ENCODE measurements around the gene ZC3H4.

Gene ZC3H4

DNA sequence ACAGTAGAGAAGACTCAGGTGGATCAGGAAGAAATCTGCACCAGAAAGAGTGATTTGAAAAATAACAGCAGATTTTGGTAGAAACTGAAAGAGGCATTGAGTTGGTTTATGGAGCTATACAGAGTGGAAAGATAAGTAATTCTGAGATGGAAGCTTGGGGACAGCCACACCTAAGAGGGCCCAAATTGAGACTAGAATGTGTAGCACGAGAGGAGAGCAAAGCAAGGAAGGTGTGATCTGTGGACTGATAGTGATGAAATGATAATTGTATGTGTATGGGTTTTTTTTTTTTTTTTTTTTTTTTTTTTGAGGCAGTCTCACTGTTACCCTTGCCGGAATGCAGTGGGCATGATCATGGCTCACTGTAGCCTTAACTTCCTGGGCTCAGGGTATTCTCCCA, 33.3 kb upstream of the ZC3H4 start:
- no peak for ATAC-seq
- TF ChIP-seq ZNF70 (CRISPR knock-in tag; IDR thresholded peaks at IDR 0.05) (no peak), ARNTL (CRISPR knock-in tag; IDR thresholded peaks at IDR 0.05; ENCODE audit: borderline replicate concordance, low read depth) (no peak), ZC3H10 (CRISPR knock-in tag; IDR thresholded peaks at IDR 0.05) (no peak), CSDC2 (CRISPR knock-in tag; IDR thresholded peaks at IDR 0.05) (no peak), ZNF565 (CRISPR knock-in tag; conservative IDR thresholded peaks at IDR 0.05; ENCODE audit: low read depth) (no peak), SNAI2 (CRISPR knock-in tag; IDR thresholded peaks at IDR 0.05) (no peak), ZNF8 (CRISPR knock-in tag; IDR thresholded peaks at IDR 0.05) (no peak), ESRRG (CRISPR knock-in tag; IDR thresholded peaks at IDR 0.05) (no peak), ZFP30 (CRISPR knock-in tag; IDR thresholded peaks at IDR 0.05) (no peak), TCF4 (CRISPR knock-in tag; IDR thresholded peaks at IDR 0.05; ENCODE audit: borderline replicate concordance) (no peak), OSR1 (CRISPR knock-in tag; IDR thresholded peaks at IDR 0.05) (no peak), ISL1 (CRISPR knock-in tag; IDR thresholded peaks at IDR 0.05) (no peak), GLIS3 (CRISPR knock-in tag; IDR thresholded peaks at IDR 0.05) (no peak)
- TF ChIP-seq, protein P1, sequence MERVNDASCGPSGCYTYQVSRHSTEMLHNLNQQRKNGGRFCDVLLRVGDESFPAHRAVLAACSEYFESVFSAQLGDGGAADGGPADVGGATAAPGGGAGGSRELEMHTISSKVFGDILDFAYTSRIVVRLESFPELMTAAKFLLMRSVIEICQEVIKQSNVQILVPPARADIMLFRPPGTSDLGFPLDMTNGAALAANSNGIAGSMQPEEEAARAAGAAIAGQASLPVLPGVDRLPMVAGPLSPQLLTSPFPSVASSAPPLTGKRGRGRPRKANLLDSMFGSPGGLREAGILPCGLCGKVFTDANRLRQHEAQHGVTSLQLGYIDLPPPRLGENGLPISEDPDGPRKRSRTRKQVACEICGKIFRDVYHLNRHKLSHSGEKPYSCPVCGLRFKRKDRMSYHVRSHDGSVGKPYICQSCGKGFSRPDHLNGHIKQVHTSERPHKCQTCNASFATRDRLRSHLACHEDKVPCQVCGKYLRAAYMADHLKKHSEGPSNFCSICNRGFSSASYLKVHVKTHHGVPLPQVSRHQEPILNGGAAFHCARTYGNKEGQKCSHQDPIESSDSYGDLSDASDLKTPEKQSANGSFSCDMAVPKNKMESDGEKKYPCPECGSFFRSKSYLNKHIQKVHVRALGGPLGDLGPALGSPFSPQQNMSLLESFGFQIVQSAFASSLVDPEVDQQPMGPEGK (CRISPR knock-in tag; IDR thresholded peaks at IDR 0.05; ENCODE audit: borderline replicate concordance), result no peak
- TF ChIP-seq, protein P2, sequence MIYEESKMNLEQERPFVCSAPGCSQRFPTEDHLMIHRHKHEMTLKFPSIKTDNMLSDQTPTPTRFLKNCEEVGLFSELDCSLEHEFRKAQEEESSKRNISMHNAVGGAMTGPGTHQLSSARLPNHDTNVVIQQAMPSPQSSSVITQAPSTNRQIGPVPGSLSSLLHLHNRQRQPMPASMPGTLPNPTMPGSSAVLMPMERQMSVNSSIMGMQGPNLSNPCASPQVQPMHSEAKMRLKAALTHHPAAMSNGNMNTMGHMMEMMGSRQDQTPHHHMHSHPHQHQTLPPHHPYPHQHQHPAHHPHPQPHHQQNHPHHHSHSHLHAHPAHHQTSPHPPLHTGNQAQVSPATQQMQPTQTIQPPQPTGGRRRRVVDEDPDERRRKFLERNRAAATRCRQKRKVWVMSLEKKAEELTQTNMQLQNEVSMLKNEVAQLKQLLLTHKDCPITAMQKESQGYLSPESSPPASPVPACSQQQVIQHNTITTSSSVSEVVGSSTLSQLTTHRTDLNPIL (CRISPR knock-in tag; IDR thresholded peaks at IDR 0.05; ENCODE audit: low read depth), result no peak

DNA sequence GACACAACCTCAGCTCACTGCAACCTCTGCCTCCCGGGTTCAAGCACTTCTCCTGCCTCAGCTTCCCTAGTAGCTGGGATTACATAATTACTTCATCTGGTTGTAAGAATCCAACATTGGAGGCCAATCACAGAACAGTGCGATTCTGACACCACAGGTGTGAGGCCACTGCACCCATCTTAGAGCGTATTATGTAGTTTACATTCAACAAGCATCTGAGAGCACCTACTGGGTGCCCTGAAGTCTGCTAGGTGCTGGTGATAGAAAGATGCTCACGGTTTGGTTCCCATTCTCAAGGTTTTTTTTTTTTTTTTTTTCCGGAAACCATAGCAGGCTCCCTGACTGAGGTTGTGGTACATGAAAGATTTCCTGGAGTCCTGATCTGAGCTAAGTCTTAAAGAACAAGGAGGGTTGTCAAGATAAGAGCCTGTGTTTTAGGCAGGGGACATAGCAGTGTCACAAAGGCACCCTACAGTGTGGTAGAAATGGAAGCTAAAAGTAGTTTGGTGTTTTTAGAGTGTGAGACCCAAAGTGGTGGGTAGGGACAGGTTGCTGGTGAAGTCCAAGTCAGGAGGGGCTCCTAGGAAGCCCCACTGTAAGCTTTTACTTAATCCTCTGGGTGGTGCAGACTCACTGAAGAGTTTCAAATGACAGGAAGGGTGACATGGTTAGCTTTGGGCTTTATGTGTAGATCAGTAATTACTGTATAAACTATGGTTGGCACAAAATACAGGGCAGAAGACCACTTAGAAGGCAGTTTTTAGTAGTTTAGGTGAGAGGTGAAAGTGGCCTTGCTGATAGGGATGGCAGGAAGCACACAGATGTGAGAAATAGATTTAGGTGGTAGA, 32.3 kb upstream of the ZC3H4 start:
- ATAC-seq, result no peak
- TF ChIP-seq SNAI2 (CRISPR knock-in tag; IDR thresholded peaks at IDR 0.05) (no peak), ZFP3 (CRISPR knock-in tag; IDR thresholded peaks at IDR 0.05) (no peak), CSDC2 (CRISPR knock-in tag; IDR thresholded peaks at IDR 0.05) (no peak), ESRRG (CRISPR knock-in tag; IDR thresholded peaks at IDR 0.05) (no peak), ARNTL (CRISPR knock-in tag; IDR thresholded peaks at IDR 0.05; ENCODE audit: borderline replicate concordance, low read depth) (no peak), TOX (CRISPR knock-in tag; IDR thresholded peaks at IDR 0.05; ENCODE audit: borderline replicate concordance) (no peak), ZNF70 (CRISPR knock-in tag; IDR thresholded peaks at IDR 0.05) (no peak), ZC3H10 (CRISPR knock-in tag; IDR thresholded peaks at IDR 0.05) (no peak), BACH2 (CRISPR knock-in tag; IDR thresholded peaks at IDR 0.05; ENCODE audit: borderline replicate concordance) (no peak), ISL1 (CRISPR knock-in tag; IDR thresholded peaks at IDR 0.05) (no peak)
- TF ChIP-seq, protein P3, sequence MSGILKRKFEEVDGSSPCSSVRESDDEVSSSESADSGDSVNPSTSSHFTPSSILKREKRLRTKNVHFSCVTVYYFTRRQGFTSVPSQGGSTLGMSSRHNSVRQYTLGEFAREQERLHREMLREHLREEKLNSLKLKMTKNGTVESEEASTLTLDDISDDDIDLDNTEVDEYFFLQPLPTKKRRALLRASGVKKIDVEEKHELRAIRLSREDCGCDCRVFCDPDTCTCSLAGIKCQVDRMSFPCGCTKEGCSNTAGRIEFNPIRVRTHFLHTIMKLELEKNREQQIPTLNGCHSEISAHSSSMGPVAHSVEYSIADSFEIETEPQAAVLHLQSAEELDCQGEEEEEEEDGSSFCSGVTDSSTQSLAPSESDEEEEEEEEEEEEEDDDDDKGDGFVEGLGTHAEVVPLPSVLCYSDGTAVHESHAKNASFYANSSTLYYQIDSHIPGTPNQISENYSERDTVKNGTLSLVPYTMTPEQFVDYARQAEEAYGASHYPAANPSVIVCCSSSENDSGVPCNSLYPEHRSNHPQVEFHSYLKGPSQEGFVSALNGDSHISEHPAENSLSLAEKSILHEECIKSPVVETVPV (CRISPR knock-in tag; IDR thresholded peaks at IDR 0.05), result no peak

DNA sequence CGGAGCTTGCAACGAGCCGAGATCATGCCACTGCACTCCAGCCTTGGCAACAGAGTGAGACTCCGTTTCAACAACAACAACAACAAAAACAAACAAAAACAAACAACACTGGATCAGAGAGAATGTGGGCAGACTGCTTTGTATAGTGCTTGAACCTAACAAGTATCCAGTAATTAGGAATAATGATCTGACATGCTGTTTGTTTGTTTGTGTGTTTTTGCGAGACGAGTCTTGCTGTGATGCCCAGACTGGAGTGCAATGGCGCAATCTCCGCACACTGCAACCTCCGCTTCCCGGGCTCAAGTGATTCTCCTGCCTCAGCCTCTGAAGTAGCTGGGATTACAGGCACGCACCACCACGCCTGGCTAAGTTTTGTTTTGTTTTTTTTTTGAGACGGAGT, 31.1 kb upstream of the ZC3H4 start:
- TF ChIP-seq ZC3H10 (CRISPR knock-in tag; IDR thresholded peaks at IDR 0.05) (no peak), OSR1 (CRISPR knock-in tag; IDR thresholded peaks at IDR 0.05) (no peak), ARNTL (CRISPR knock-in tag; IDR thresholded peaks at IDR 0.05; ENCODE audit: borderline replicate concordance, low read depth) (no peak), ISL1 (CRISPR knock-in tag; IDR thresholded peaks at IDR 0.05) (no peak), ZFP30 (CRISPR knock-in tag; IDR thresholded peaks at IDR 0.05) (no peak), TCF4 (CRISPR knock-in tag; IDR thresholded peaks at IDR 0.05; ENCODE audit: borderline replicate concordance) (no peak), ZFP3 (CRISPR knock-in tag; IDR thresholded peaks at IDR 0.05) (no peak), ZNF8 (CRISPR knock-in tag; IDR thresholded peaks at IDR 0.05) (no peak), BACH2 (CRISPR knock-in tag; IDR thresholded peaks at IDR 0.05; ENCODE audit: borderline replicate concordance) (no peak), GLIS3 (CRISPR knock-in tag; IDR thresholded peaks at IDR 0.05) (no peak), CSDC2 (CRISPR knock-in tag; IDR thresholded peaks at IDR 0.05) (no peak), ZNF565 (CRISPR knock-in tag; conservative IDR thresholded peaks at IDR 0.05; ENCODE audit: low read depth) (no peak), SNAI2 (CRISPR knock-in tag; IDR thresholded peaks at IDR 0.05) (no peak), PPARA (CRISPR knock-in tag; IDR thresholded peaks at IDR 0.05; ENCODE audit: borderline replicate concordance) (no peak)
- TF ChIP-seq, protein P3 (CRISPR knock-in tag; IDR thresholded peaks at IDR 0.05), result no peak
- TF ChIP-seq, protein P4, sequence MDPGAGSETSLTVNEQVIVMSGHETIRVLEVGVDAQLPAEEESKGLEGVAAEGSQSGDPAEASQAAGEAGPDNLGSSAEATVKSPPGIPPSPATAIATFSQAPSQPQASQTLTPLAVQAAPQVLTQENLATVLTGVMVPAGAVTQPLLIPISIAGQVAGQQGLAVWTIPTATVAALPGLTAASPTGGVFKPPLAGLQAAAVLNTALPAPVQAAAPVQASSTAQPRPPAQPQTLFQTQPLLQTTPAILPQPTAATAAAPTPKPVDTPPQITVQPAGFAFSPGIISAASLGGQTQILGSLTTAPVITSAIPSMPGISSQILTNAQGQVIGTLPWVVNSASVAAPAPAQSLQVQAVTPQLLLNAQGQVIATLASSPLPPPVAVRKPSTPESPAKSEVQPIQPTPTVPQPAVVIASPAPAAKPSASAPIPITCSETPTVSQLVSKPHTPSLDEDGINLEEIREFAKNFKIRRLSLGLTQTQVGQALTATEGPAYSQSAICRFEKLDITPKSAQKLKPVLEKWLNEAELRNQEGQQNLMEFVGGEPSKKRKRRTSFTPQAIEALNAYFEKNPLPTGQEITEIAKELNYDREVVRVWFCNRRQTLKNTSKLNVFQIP (CRISPR knock-in tag; IDR thresholded peaks at IDR 0.05; ENCODE audit: borderline replicate concordance, low read depth), result no peak
- no peak for ATAC-seq
